Measurements from ENCODE around the gene ZBTB20.
A peak's percentile ranks its signal among the peaks of the same experiment; 100 is the strongest.

ZBTB20 gene

GRCh38 chr3:114664006-114664405 lies 483.1 kb downstream of the ZBTB20 start:
- DNase-seq, result no peak

GRCh38 chr3:114660808-114661207 lies 486.3 kb downstream of the ZBTB20 start:
- DNase-seq, result no peak

- no peak for DNase-seq
These were observed 487.0 kb downstream of the ZBTB20 start for GRCh38 chr3:114660124-114660523.

DNA sequence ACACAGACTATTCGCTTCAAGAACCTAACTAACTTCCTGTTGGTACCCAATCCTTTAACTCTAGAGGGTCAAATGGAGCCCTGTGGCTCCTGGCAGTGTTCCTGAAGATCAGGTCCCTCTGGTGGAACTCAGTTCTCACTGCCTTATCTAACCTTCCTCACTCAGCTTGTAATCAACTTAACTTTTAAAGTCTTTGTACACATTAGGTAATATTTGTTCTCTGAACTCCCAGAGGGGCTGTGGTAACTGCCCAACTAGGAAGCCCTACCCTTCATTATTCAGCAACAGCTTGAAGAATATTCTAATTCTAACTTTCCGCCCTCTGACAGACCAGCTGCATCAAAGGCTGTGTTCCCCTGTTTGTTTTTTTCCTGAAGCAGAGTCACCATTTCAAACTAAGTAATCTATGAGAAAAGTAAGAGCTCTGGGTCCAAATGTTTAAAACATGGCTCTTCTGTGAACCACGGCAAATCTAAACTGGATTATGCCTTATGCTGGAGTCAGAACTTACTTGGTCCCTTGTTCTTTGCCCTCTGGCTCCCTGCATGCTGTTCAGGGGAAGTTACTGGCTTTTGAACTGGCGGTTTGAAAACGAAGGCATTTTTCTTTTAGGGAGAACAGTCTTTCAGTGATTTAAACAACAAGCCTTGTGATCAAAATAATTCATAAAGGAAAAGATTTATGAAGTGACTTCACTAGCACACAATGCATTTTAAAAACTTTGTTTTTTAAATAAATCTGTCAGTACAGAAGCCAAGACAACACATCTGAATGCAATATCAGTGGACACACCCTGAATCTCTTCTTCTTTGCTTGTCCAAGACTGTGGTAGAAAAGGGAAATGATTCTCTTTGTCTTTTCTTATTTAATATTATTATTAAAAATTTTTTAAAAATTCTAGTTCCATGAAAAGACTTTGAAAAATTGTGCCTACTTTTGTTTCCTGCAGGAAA lies 487.7 kb downstream of the ZBTB20 start:
- no peak for DNase-seq

DNA sequence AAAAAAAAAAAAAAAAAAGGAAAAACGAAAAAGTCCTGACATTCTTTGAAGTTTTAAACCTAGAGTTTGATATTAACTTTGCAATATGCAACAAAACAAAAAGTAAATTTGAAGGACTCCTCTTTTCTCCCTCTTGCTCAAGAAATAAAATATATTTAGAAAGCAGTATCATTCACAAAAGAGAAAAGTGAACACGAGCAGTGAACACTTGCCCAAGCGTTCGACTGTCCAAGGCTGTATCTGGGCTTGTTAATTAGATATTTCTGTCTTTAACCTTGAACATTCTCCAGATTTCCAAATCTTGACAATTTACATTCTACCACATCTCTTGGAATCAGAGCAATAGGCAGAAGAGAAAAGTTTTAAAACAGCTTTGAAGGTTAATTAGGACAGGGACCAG lies 495.5 kb downstream of the ZBTB20 start:
- no peak for DNase-seq

- DNase-seq, result no peak
These were observed 496.3 kb downstream of the ZBTB20 start for GRCh38 chr3:114650808-114651207.

- DNase-seq, result no peak
These were observed 497.8 kb downstream of the ZBTB20 start for GRCh38 chr3:114649331-114649730.

DNA sequence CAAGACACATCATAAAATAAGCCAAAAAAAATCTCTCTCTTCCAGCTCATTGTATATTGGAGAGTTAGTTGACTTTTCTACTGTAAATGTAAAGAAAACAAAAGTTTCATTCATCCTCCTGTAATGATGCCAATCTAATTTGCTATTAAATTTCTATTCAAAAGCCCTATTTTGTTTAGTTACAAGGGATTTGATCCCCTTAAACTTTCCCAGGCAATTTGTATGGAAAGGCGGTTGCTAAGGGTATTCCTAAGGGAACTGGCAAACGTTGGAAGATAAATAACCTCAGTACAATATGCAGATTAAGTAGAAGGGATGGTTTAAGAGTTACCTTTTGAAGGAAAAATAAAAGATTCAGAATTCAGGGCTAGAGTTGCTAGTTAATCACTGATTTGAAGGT lies 500.6 kb downstream of the ZBTB20 start:
- no peak for DNase-seq

GRCh38 chr3:114645392-114645791 lies 501.7 kb downstream of the ZBTB20 start:
- no peak for DNase-seq

DNA sequence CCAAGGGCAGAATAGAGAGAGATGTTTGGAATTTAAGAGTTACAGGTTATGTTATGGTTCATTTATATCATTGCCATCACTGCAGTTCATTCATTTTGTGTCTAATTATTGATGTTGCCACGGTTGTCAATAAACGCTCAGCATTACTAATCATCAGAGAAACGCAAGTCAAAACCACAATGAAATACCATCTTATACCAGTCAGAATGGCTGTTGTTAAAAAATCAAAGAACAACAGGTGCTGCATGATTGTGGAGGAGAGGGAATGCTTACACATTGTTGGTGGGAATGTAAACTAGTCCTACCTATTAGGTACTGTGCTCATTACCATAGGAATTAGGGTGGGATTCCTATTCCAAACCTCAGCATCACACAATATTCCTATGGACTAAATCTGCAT lies 502.7 kb downstream of the ZBTB20 start:
- DNase-seq, result no peak

GRCh38 chr3:114642951-114643741 lies 503.9 kb downstream of the ZBTB20 start:
- DNase-seq, result no peak

DNA sequence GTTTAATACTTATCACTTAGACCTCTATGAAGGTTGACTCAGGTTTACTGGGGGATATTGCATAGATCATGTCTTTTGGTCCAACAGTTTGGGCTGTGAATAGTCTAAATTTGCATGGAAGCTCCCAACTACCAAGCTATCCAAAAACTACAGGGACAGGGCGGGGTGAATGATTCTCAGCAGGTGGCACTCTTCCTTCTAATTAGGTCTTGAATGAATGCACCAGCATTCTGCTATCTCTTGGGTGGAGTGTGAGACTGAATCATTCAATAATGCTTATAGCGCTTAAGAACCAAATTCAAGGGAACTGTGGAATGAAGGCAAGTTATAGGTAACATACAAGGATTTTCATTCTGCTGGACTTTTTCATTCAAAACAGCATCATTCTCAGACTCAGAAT lies 507.0 kb downstream of the ZBTB20 start:
- DNase-seq, result no peak

- no peak for DNase-seq
These were observed 507.9 kb downstream of the ZBTB20 start for GRCh38 chr3:114639171-114639570.

DNA sequence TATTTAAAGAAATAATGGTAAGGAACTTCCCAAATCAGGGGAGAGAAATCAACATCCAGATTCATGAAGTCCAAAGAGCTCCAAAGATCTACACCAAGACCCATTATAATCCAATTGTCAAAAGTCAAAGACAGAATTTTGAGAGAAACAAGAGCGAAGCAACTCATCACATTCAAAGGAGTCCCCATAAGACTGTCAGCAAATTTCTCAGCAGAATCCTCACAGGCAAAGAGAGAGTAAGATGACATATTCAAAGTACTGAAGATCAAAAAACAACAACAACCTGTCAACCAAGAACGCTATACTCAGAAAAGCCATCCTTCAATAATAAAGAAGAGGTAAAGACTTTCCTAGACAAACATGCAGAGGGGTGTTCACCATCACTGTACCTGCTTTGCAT lies 511.2 kb downstream of the ZBTB20 start:
- DNase-seq, result no peak

DNA sequence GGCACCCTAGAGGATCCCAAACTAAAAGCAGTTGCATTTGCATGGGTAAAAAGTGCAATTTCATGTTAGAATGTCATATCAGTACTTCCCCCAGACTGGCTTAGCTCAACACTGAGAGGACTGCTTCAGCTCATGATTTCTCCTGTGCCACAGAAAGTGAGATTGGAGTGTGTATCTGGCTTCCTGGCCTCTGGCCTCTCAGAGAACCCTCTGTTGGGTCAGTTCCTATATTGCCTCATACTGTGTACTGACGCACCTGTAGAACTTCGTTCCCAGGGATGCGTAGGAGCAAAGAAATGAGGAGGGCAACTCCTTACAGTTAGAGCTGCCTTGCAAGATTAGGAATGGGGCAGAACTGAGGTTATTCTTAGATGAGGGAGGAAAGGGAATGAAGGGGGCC lies 512.5 kb downstream of the ZBTB20 start:
- DNase-seq, result no peak

- no peak for DNase-seq
These were observed 514.2 kb downstream of the ZBTB20 start for GRCh38 chr3:114632757-114633424.

- DNase-seq, result no peak
These were observed 519.3 kb downstream of the ZBTB20 start for GRCh38 chr3:114627770-114628169.

DNA sequence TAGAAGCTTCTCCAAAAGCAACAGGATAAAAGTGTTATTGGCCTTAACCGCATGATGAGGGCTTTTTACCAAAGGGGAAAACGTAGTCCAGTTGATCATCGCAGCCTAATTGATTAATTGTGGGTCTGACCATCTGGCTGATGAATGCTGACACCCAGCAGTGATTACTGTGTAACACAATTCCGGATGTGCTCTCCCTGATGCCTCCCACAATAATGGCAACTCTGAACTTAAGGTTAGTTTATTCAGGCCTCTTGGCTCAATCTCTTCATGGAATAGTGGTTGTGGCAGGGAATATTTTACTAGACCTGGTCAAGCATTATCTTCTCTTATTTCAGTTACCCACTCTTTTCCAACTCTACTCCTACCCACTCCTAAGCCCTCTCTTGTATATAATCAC lies 520.3 kb downstream of the ZBTB20 start:
- DNase-seq, result no peak

GRCh38 chr3:114624571-114625181 lies 522.4 kb downstream of the ZBTB20 start:
- peak; percentile 9 to 18 for DNase-seq

- no peak for DNase-seq
These were observed 523.0 kb downstream of the ZBTB20 start for GRCh38 chr3:114624047-114624445.

- DNase-seq, result no peak
These were observed 523.6 kb downstream of the ZBTB20 start for GRCh38 chr3:114623420-114624046.

GRCh38 chr3:114622001-114622400 lies 525.1 kb downstream of the ZBTB20 start:
- DNase-seq, result no peak
